GM12878 (cell line): ENCODE measurements around the gene MYO1E. TPM values are rescaled to one million over a fixed set of nuclear protein-coding genes. Genes with fewer than 3 reads are reported as not detected.

Experiments
- ATF7 ChIP-seq: fragments of 450-650 bp; IDR thresholded peaks from 2 replicates; pipeline ENCODE4 v1.6.1; 2016; ENCODE audit warnings: low read depth, mild to moderate bottlenecking
- CREM ChIP-seq: IDR thresholded peaks from 2 replicates; pipeline ENCODE4 v1.6.1; 2014; ENCODE audit warnings: antibody characterized with exemption, low read depth
- EED ChIP-seq: sonication (generic); IDR thresholded peaks from 2 replicates; pipeline ENCODE4 v1.6.1; 2016; ENCODE audit warnings: antibody characterized with exemption, low read depth
- ELK1 ChIP-seq: IDR thresholded peaks from 2 replicates; pipeline ENCODE4 v1.6.1; 2012; ENCODE audit warnings: low read depth, low read length, improper control_type of control experiment
- ESRRA ChIP-seq: IDR thresholded peaks from 2 replicates; pipeline ENCODE4 v1.6.1; 2012; ENCODE audit warnings: mild to moderate bottlenecking, low read length, improper control_type of control experiment
- KAT2A ChIP-seq: conservative IDR thresholded peaks from 2 replicates; pipeline ENCODE4 v1.6.1; 2011; ENCODE audit warnings: low read depth, low read length; ENCODE audit not compliant: control insufficient read depth
- KLF5 ChIP-seq: fragments of 450-650 bp; IDR thresholded peaks from 2 replicates; pipeline ENCODE4 v1.6.1; 2014; ENCODE audit warnings: mild to moderate bottlenecking; ENCODE audit not compliant: partially characterized antibody
- MTA2 ChIP-seq: fragments of 450-650 bp; IDR thresholded peaks from 2 replicates; pipeline ENCODE4 v1.6.1; 2016; ENCODE audit warnings: low read depth, mild to moderate bottlenecking, moderate library complexity
- RB1 ChIP-seq: fragments of 450-650 bp; formaldehyde crosslinking; IDR thresholded peaks from 2 replicates; pipeline ENCODE4 v1.6.1; 2017; ENCODE audit warnings: mild to moderate bottlenecking, borderline replicate concordance
- RELB ChIP-seq: fragments of 450-650 bp; IDR thresholded peaks from 2 replicates; pipeline ENCODE4 v1.6.1; 2017; ENCODE audit warnings: low read depth, mild to moderate bottlenecking, moderate library complexity
- STAT3 ChIP-seq: IDR thresholded peaks from 2 replicates; pipeline ENCODE4 v1.6.1; 2011; ENCODE audit warnings: low read depth, low read length, improper control_type of control experiment
- ZBED1 ChIP-seq: IDR thresholded peaks from 2 replicates; pipeline ENCODE4 v1.6.1; 2016; ENCODE audit warnings: borderline replicate concordance
- ZNF24 ChIP-seq: fragments of 450-650 bp; IDR thresholded peaks from 2 replicates; pipeline ENCODE4 v1.6.1; 2017; ENCODE audit warnings: antibody characterized with exemption, mild to moderate bottlenecking
- ZNF592 ChIP-seq: fragments of 450-650 bp; IDR thresholded peaks from 2 replicates; pipeline ENCODE4 v1.6.1; 2017; ENCODE audit warnings: mild to moderate bottlenecking, moderate library complexity
- polyA plus RNA-seq, 11 experiments: library from polyadenylated mRNA; depleted of rRNA in 4 of 11; unstranded in 6 of 11; stranded (reverse) in 5 of 11; fragments of >200 nt; fragmentation: Nextera tagmentation in 4 of 11; fragmentation: Illumina TruSeq in 1 of 11; extraction: Ambion mirVana in 4 of 11; extraction: Trizol in 1 of 11; gene quantifications; 1 replicate in 1 of 11; 2 replicates in 10 of 11; pipeline versions ENCODE4 v1.2.1 to v1.2.3, GENCODE V29; 2011 to 2016; ENCODE audit warnings: inconsistent platforms in 2 of 11, missing spikeins in 2 of 11, low read depth in 1 of 11
- total RNA-seq, 4 experiments: library from RNA; depleted of rRNA in 3 of 4; stranded (reverse); fragments of >200 nt in 3 of 4; fragmentation: Illumina TruSeq in 1 of 4; extraction: Trizol in 1 of 4; gene quantifications; 2 replicates each; pipeline versions ENCODE4 v1.2.1 to v1.2.3, GENCODE V29; 2013 to 2021
- TF ChIP-seq, protein P1 (sequence below): fragments of 450-650 bp; IDR thresholded peaks from 2 replicates; pipeline ENCODE4 v1.6.1; 2017; ENCODE audit warnings: borderline replicate concordance
- TF ChIP-seq, protein P2 (sequence below): fragments of 450-650 bp; IDR thresholded peaks from 2 replicates; pipeline ENCODE4 v1.6.1; 2017; ENCODE audit warnings: antibody characterized with exemption, mild to moderate bottlenecking, moderate library complexity
- TF ChIP-seq, protein P3 (sequence below): fragments of 450-650 bp; IDR thresholded peaks from 2 replicates; pipeline ENCODE4 v1.6.1; 2017; ENCODE audit warnings: mild to moderate bottlenecking

Gene MYO1E
- total and polyA plus RNA-seq, 10 of the 15 experiments (the other 5 are each of a cell fraction or from before 2014, with no cell fraction given): 10.3 to 266 (median 64.9) TPM

DNA sequence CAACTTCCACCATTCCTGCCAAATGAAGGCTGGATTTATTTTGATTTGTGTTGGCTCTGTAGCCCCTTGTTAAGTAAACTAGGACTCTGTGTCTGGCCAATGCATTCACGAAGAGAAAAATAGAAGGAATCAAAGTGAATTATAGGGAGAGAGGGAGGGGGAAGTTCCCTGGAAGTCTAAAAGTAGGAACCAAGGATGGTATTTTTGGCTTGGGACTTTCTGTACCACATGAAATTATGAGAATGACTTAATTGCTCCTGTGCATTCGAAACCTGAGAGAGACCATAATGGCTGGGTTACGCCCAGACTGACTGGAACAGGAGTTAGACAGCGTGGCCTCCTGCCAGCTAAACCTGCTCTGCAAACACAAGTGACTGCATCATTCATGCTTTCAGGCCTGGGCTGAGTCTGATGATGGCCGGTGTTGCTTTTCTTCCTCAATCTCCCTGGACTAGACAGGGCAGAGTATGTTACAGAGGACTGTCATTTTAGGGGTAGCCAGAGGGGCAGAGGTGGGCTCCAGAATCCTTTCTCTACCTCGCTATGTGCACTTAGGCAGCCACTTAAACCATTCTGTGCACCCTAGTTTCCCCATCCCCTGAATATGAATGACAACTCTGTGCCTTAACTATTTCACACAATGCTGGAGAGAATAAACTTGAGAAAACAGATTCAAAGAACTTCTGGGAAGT is 58.9 kb downstream of the MYO1E start (continued):
- TF ChIP-seq ZNF592 (0 out of 2 replicates have a peak, but pooled peaks have one; percentile 77), MTA2 (peak; percentile 83), RELB (peak; percentile 96), ATF7 (peak; percentile 75), STAT3 (no peak), RB1 (no peak), EED (peak; percentile 96), ZNF24 (peak; percentile 91), KLF5 (no peak), ESRRA (no peak), ZBED1 (peak; percentile 76), CREM (peak; percentile 57; the same call in 1 of the 2 replicates), ELK1 (no peak), KAT2A (no peak)
- TF ChIP-seq, protein P1, sequence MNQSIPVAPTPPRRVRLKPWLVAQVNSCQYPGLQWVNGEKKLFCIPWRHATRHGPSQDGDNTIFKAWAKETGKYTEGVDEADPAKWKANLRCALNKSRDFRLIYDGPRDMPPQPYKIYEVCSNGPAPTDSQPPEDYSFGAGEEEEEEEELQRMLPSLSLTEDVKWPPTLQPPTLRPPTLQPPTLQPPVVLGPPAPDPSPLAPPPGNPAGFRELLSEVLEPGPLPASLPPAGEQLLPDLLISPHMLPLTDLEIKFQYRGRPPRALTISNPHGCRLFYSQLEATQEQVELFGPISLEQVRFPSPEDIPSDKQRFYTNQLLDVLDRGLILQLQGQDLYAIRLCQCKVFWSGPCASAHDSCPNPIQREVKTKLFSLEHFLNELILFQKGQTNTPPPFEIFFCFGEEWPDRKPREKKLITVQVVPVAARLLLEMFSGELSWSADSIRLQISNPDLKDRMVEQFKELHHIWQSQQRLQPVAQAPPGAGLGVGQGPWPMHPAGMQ: no peak
- TF ChIP-seq, protein P2, sequence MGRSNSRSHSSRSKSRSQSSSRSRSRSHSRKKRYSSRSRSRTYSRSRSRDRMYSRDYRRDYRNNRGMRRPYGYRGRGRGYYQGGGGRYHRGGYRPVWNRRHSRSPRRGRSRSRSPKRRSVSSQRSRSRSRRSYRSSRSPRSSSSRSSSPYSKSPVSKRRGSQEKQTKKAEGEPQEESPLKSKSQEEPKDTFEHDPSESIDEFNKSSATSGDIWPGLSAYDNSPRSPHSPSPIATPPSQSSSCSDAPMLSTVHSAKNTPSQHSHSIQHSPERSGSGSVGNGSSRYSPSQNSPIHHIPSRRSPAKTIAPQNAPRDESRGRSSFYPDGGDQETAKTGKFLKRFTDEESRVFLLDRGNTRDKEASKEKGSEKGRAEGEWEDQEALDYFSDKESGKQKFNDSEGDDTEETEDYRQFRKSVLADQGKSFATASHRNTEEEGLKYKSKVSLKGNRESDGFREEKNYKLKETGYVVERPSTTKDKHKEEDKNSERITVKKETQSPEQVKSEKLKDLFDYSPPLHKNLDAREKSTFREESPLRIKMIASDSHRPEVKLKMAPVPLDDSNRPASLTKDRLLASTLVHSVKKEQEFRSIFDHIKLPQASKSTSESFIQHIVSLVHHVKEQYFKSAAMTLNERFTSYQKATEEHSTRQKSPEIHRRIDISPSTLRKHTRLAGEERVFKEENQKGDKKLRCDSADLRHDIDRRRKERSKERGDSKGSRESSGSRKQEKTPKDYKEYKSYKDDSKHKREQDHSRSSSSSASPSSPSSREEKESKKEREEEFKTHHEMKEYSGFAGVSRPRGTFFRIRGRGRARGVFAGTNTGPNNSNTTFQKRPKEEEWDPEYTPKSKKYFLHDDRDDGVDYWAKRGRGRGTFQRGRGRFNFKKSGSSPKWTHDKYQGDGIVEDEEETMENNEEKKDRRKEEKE: no peak
- TF ChIP-seq, protein P3, sequence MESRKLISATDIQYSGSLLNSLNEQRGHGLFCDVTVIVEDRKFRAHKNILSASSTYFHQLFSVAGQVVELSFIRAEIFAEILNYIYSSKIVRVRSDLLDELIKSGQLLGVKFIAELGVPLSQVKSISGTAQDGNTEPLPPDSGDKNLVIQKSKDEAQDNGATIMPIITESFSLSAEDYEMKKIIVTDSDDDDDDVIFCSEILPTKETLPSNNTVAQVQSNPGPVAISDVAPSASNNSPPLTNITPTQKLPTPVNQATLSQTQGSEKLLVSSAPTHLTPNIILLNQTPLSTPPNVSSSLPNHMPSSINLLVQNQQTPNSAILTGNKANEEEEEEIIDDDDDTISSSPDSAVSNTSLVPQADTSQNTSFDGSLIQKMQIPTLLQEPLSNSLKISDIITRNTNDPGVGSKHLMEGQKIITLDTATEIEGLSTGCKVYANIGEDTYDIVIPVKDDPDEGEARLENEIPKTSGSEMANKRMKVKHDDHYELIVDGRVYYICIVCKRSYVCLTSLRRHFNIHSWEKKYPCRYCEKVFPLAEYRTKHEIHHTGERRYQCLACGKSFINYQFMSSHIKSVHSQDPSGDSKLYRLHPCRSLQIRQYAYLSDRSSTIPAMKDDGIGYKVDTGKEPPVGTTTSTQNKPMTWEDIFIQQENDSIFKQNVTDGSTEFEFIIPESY: no peak
